Sigmoid colon (tissue), 4 donors: ENCODE data around the gene ADARB1.

ENCODE experiments used
- EP300 ChIP-seq, 4 donors: sonication (generic); formaldehyde crosslinking; IDR thresholded peaks; one replicate each; pipeline ENCODE4 v1.6.1; 2017; ENCODE audit warnings: antibody characterized with exemption in 4 of 4
- POLR2A ChIP-seq, 2 donors: fragments of 450-650 bp; IDR thresholded peaks; one replicate each; pipeline ENCODE4 v1.6.1; 2016; ENCODE audit warnings: antibody characterized with exemption in 2 of 2, mild to moderate bottlenecking in 2 of 2, moderate library complexity in 2 of 2
- POLR2AphosphoS5 ChIP-seq, 4 donors: sonication (generic); formaldehyde crosslinking; IDR thresholded peaks; one replicate each; pipeline ENCODE4 v1.6.1; 2017; ENCODE audit warnings: antibody characterized with exemption in 4 of 4
- TF ChIP-seq, protein P1 (sequence below), 4 experiments: fragments of 450-650 bp in 3 of 4; fragments of 200-600 bp in 1 of 4; IDR thresholded peaks; one replicate each; pipeline ENCODE4 v1.5.1; 2016 to 2019; ENCODE audit warnings: antibody characterized with exemption in 4 of 4, mild to moderate bottlenecking in 3 of 4, moderate library complexity in 2 of 4

- TF ChIP-seq POLR2A (IDR thresholded peaks at IDR 0.05) (no peak), POLR2AphosphoS5 (IDR thresholded peaks at IDR 0.05) (no peak), EP300 (IDR thresholded peaks at IDR 0.05) (no peak)
- TF ChIP-seq, protein P1, sequence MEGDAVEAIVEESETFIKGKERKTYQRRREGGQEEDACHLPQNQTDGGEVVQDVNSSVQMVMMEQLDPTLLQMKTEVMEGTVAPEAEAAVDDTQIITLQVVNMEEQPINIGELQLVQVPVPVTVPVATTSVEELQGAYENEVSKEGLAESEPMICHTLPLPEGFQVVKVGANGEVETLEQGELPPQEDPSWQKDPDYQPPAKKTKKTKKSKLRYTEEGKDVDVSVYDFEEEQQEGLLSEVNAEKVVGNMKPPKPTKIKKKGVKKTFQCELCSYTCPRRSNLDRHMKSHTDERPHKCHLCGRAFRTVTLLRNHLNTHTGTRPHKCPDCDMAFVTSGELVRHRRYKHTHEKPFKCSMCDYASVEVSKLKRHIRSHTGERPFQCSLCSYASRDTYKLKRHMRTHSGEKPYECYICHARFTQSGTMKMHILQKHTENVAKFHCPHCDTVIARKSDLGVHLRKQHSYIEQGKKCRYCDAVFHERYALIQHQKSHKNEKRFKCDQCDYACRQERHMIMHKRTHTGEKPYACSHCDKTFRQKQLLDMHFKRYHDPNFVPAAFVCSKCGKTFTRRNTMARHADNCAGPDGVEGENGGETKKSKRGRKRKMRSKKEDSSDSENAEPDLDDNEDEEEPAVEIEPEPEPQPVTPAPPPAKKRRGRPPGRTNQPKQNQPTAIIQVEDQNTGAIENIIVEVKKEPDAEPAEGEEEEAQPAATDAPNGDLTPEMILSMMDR (IDR thresholded peaks at IDR 0.05), result no peak
Measured at GRCh38 chr21:45135868-45136267, 61.5 kb downstream of the ADARB1 start.
